Kidney (tissue), 14 donors: ENCODE measurements around the gene PHOSPHO1. TPM values are rescaled to one million over a fixed set of nuclear protein-coding genes. Genes with fewer than 3 reads are reported as not detected.
"Not testable (repeated sequence)": the region's sequence is repeated elsewhere in the genome, so short reads cannot be mapped to it uniquely, and the experiment has no call there.

Experiments
- DNase-seq, 5 donors: peaks; one replicate each; pipeline ENCODE4 v3.0.0-alpha.2; 2013 to 2020
- FAIRE-seq: peaks from 2 replicates; lab custom pipeline; 2012; peaks lifted over from hg19 to GRCh38; lab: Jason Lieb, UNC
- H3K27ac ChIP-seq, 2 donors: one replicate each; pipeline ENCODE4 v1.7.0; 2013; ENCODE audit warnings: low read depth in 2 of 2, low read length in 2 of 2, inconsistent platforms in 1 of 2
- H3K27me3 ChIP-seq: one replicate; pipeline ENCODE4 v1.7.1; 2013; ENCODE audit warnings: low read length, inconsistent platforms; ENCODE audit not compliant: control insufficient read depth, insufficient read depth
- H3K36me3 ChIP-seq, 3 donors: one replicate each; pipeline versions ENCODE4 v1.7.0 to v1.7.1; 2013; ENCODE audit warnings: low read length in 3 of 3, control low read depth in 1 of 3, inconsistent platforms in 1 of 3; ENCODE audit not compliant: insufficient read depth in 3 of 3, control insufficient read depth in 2 of 3
- H3K4me1 ChIP-seq, 3 donors: one replicate each; pipeline versions ENCODE4 v1.7.0 to v1.7.1; 2013; ENCODE audit warnings: low read length in 3 of 3, inconsistent platforms in 1 of 3, low read depth in 1 of 3; ENCODE audit not compliant: control insufficient read depth in 2 of 3, insufficient read depth in 2 of 3
- H3K4me3 ChIP-seq, 3 donors: one replicate each; pipeline versions ENCODE4 v1.7.0 to v1.8.1; 2013; ENCODE audit warnings: low read length in 3 of 3, control low read depth in 1 of 3, inconsistent platforms in 1 of 3
- H3K9ac ChIP-seq, 3 donors: one replicate each; pipeline versions ENCODE4 v1.7.0 to v1.7.1; 2013; ENCODE audit warnings: low read length in 3 of 3, control low read depth in 1 of 3, inconsistent platforms in 1 of 3
- H3K9me3 ChIP-seq, 3 donors: one replicate each; pipeline versions ENCODE4 v1.7.0 to v1.7.1; 2013; ENCODE audit warnings: low read length in 3 of 3, control low read depth in 1 of 3, inconsistent platforms in 1 of 3; ENCODE audit not compliant: control insufficient read depth in 2 of 3, insufficient read depth in 1 of 3
- intact Hi-C: fragments of 100-400 bp; cut with DNase I; formaldehyde crosslinking; loops from one replicate; pipeline ENCODE4 v1.11.1; 2022
- polyA plus RNA-seq: library from polyadenylated mRNA; stranded (reverse); fragments of 350-450 nt; fragmentation: Illumina TruSeq; extraction: RNeasy Lipid Tissue Mini Kit (QIAGEN cat#74804); gene quantifications from one replicate; pipeline ENCODE4 v1.2.3, GENCODE V29; 2014; ENCODE audit warnings: low read depth, low replicate concordance; ENCODE audit not compliant: insufficient read depth
- total RNA-seq: library from RNA; stranded (reverse); fragmentation: NEBNext Ultra II Directional; extraction: Animal tissue kit (Norgen Biotek cat#: 25700); gene quantifications from one replicate; pipeline ENCODE4 v1.2.1, GENCODE V29; 2021
- TF ChIP-seq, protein P1 (sequence below): IDR thresholded peaks from 3 replicates; pipeline ENCODE4 v1.5.1; 2012; ENCODE audit warnings: mild to moderate bottlenecking, moderate library complexity, borderline replicate concordance; ENCODE audit not compliant: insufficient read depth; ENCODE audit errors: extremely low read depth
- donor health status: control.
- donor health status: control.
- donor health status: control.
- donor health status: control.
- donor health status: control.
- donor health status: DM: yes; HTN: yes; CAD: no.
- donor health status: Normal renal cell carcinoma (clear cell type).

PHOSPHO1 gene
- total and polyA plus RNA-seq, 2 donors from 2014 or later = 0.22 to 1.5 TPM

DNA sequence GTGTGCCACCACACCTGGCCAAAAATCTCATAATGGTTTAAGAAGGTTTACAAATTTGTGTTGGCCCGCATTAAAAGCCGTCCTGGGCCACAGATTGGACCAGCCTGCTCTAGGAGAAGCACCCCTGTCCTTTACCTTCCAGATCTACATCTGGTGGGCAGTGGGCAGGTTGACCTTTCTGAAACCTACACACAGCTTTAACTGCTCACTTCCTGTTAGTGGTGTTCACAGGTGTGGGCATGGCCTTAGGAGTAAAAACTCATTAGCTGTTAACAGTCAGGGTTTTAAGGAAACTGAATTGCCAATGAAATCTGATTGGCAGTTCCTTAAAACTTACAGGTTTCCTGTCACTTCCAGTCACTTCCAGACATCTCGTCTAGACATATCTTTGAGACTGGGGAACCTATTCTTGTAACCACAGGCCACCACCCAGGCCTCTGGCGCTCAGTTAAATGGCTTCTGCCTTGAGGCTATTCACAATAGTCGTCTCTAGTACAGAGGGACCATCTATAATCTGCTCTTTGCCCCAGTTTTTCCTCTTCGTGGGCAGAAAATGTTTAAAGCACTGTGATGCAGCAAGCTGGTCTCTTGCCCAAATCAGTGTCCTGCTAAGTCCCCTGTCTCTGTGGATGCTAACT, 49.5 kb downstream of the PHOSPHO1 start:
- FAIRE-seq = no peak
- intact Hi-C loops = loop anchor here (5.0 kb wide), 1 partner anchor 46 kb away; no protein-coding TSS in a partner anchor
- no peak overlapping the region for H3K27ac ChIP-seq

DNA sequence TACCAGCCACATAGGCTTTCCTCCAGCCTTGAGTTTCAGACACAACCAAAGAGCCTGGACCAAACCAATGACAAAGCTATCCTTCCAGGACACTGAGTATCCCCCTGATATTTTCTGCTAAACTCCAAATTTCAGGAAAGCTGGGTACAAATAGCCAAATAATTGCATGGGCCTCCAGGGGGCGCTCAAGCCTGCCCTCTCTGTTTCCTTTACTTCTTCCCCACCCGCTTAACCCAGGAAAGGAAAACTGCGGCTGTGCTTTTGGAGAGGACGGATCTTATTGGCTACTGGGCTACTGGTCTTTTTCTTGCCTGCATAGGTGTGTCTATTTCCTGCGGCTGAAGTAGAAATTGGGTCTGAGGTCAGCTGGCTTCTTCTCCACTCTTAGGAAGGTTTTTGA, 50.3 kb downstream of the PHOSPHO1 start:
- peaks cover 0 to 16% (median 2%) of the 10 kb centered on the region in 3 donors for H3K9me3 ChIP-seq
- intact Hi-C loops = loop anchor here (5.0 kb wide), 1 partner anchor 47 kb away; no protein-coding TSS in a partner anchor
- no peak overlapping the region for H3K4me3 ChIP-seq
- H3K27ac ChIP-seq = no peak overlapping the region
- FAIRE-seq (no peak), DNase-seq (peak in 4 of 5 donors; percentile 40 to 69 (median 50))
- H3K4me1 ChIP-seq = no peaks in the 10 kb centered on the region
- TF ChIP-seq, protein P1, sequence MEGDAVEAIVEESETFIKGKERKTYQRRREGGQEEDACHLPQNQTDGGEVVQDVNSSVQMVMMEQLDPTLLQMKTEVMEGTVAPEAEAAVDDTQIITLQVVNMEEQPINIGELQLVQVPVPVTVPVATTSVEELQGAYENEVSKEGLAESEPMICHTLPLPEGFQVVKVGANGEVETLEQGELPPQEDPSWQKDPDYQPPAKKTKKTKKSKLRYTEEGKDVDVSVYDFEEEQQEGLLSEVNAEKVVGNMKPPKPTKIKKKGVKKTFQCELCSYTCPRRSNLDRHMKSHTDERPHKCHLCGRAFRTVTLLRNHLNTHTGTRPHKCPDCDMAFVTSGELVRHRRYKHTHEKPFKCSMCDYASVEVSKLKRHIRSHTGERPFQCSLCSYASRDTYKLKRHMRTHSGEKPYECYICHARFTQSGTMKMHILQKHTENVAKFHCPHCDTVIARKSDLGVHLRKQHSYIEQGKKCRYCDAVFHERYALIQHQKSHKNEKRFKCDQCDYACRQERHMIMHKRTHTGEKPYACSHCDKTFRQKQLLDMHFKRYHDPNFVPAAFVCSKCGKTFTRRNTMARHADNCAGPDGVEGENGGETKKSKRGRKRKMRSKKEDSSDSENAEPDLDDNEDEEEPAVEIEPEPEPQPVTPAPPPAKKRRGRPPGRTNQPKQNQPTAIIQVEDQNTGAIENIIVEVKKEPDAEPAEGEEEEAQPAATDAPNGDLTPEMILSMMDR = peak; percentile 73
- H3K36me3 ChIP-seq = no peaks in the 10 kb centered on the region
- H3K27me3 ChIP-seq = no peaks in the 10 kb centered on the region
- no peak overlapping the region for H3K9ac ChIP-seq

More for the DNA sequence above, 49.5 kb downstream of the PHOSPHO1 start:
- H3K9me3 ChIP-seq = peaks cover 0 to 7% (median 2%) of the 10 kb centered on the region in 3 donors
- no peaks in the 10 kb centered on the region for H3K36me3 ChIP-seq
- no peaks in the 10 kb centered on the region for H3K27me3 ChIP-seq
- H3K4me3 ChIP-seq = no peak overlapping the region
- no peak for DNase-seq
- H3K9ac ChIP-seq = no peak overlapping the region
- TF ChIP-seq, protein P1 = no peak
- no peaks in the 10 kb centered on the region for H3K4me1 ChIP-seq

DNA sequence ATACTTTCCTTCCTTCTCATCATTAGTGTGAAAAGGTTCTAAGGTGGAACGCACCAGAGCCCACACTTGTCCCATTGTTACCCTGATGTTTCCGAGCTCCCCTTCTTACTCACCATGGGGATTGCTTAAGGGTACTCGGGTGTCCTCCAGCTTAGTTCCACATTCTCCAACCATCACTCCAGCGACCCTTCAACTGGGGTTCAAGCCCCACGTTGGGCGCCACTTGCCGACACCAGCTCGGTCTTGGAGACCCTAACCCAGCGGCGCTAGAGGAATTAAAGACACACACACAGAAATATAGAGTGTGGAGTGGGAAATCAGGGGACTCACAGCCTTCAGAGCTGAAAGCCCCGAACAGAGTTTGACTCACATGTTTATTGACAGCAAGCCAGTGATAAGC, 54.6 kb downstream of the PHOSPHO1 start:
- peaks cover 0 to 20% (median 2%) of the 10 kb centered on the region in 3 donors for H3K9me3 ChIP-seq
- H3K27me3 ChIP-seq, DNase-seq, H3K9ac ChIP-seq, H3K4me1 ChIP-seq, H3K27ac ChIP-seq, intact Hi-C loops, FAIRE-seq, H3K36me3 ChIP-seq, H3K4me3 ChIP-seq: not testable (repeated sequence)

Other genes with a start within 250 kb of the PHOSPHO1 start
- gene IGF2BP1, start 233.4 kb downstream of the PHOSPHO1 start, total RNA-seq = 1.3 TPM
- gene IGF2BP1, start 233.4 kb downstream of the PHOSPHO1 start, polyA plus RNA-seq = 1.5 TPM
- 4.3 TPM for gene B4GALNT2, start 98.0 kb downstream of the PHOSPHO1 start, total RNA-seq
- 1.3 TPM for gene B4GALNT2, start 98.0 kb downstream of the PHOSPHO1 start, polyA plus RNA-seq
- 4.7 TPM for gene GNGT2, start 20.2 kb downstream of the PHOSPHO1 start, total RNA-seq
- 8.3 TPM for gene GNGT2, start 20.2 kb downstream of the PHOSPHO1 start, polyA plus RNA-seq
- 18.3 TPM for gene ABI3, start 20.1 kb downstream of the PHOSPHO1 start, total RNA-seq
- 17.1 TPM for gene ABI3, start 20.1 kb downstream of the PHOSPHO1 start, polyA plus RNA-seq
- gene ZNF652, start 131.5 kb upstream of the PHOSPHO1 start, total RNA-seq = 49.0 TPM
- 30.1 TPM for gene ZNF652, start 131.5 kb upstream of the PHOSPHO1 start, polyA plus RNA-seq
- gene PHB1, start 184.1 kb upstream of the PHOSPHO1 start, total RNA-seq = 161 TPM
- gene PHB1, start 184.1 kb upstream of the PHOSPHO1 start, polyA plus RNA-seq = 469 TPM